HEK293 (cell line): ENCODE measurements around the gene CNDP2.

Experiments
- HOXC10 ChIP-seq: sonication (generic); formaldehyde crosslinking; IDR thresholded peaks from 2 replicates; pipeline ENCODE4 v1.8.1; 2023; ENCODE audit warnings: mild to moderate bottlenecking, missing genetic modification reagents
- IKZF3 ChIP-seq: fragments of 450-650 bp; IDR thresholded peaks from 2 replicates; pipeline ENCODE4 v1.5.0; 2018; ENCODE audit warnings: missing biosample characterization, mild to moderate bottlenecking, missing genetic modification characterization, moderate library complexity
- KLF10 ChIP-seq: fragments of 450-650 bp; IDR thresholded peaks from 2 replicates; pipeline ENCODE4 v1.5.1; 2018; ENCODE audit warnings: missing biosample characterization, mild to moderate bottlenecking, missing genetic modification characterization
- KLF8 ChIP-seq: fragments of 450-650 bp; formaldehyde crosslinking; IDR thresholded peaks from 2 replicates; pipeline ENCODE4 v1.5.1; 2016; ENCODE audit warnings: missing biosample characterization, missing genetic modification characterization
- KLF9 ChIP-seq: fragments of 450-650 bp; formaldehyde crosslinking; IDR thresholded peaks from 2 replicates; pipeline ENCODE4 v1.5.1; 2016; ENCODE audit warnings: missing biosample characterization, missing genetic modification characterization, low read depth
- OVOL3 ChIP-seq: fragments of 450-650 bp; formaldehyde crosslinking; IDR thresholded peaks from 2 replicates; pipeline ENCODE4 v1.5.1; 2016; ENCODE audit warnings: missing biosample characterization, missing genetic modification characterization
- ZBTB20 ChIP-seq: fragments of 450-650 bp; formaldehyde crosslinking; IDR thresholded peaks from 2 replicates; pipeline ENCODE4 v1.5.1; 2016; ENCODE audit warnings: missing biosample characterization, missing genetic modification characterization
- ZFP37 ChIP-seq: fragments of 450-650 bp; formaldehyde crosslinking; IDR thresholded peaks from 2 replicates; pipeline ENCODE4 v1.5.1; 2016; ENCODE audit warnings: missing biosample characterization, missing genetic modification characterization
- ZNF112 ChIP-seq: fragments of 450-650 bp; formaldehyde crosslinking; IDR thresholded peaks from 2 replicates; pipeline ENCODE4 v1.5.0; 2017; ENCODE audit warnings: missing biosample characterization, missing genetic modification characterization
- ZNF132 ChIP-seq: fragments of 450-650 bp; formaldehyde crosslinking; IDR thresholded peaks from 2 replicates; pipeline ENCODE4 v1.5.1; 2017; ENCODE audit warnings: missing biosample characterization, missing genetic modification characterization, borderline replicate concordance
- ZNF146 ChIP-seq: fragments of 450-650 bp; formaldehyde crosslinking; IDR thresholded peaks from 2 replicates; pipeline ENCODE4 v1.5.1; 2016; ENCODE audit warnings: missing biosample characterization, missing genetic modification characterization
- ZNF211 ChIP-seq: fragments of 450-650 bp; formaldehyde crosslinking; IDR thresholded peaks from 2 replicates; pipeline ENCODE4 v1.5.1; 2016; ENCODE audit warnings: low read depth, missing biosample characterization, missing genetic modification characterization
- ZNF221 ChIP-seq: fragments of 450-650 bp; formaldehyde crosslinking; IDR thresholded peaks from 2 replicates; pipeline ENCODE4 v1.5.1; 2017; ENCODE audit warnings: missing biosample characterization, missing genetic modification characterization, borderline replicate concordance
- ZNF248 ChIP-seq: fragments of 450-650 bp; formaldehyde crosslinking; IDR thresholded peaks from 2 replicates; pipeline ENCODE4 v1.5.1; 2017; ENCODE audit warnings: missing biosample characterization, missing genetic modification characterization
- ZNF311 ChIP-seq: fragments of 450-650 bp; formaldehyde crosslinking; IDR thresholded peaks from 2 replicates; pipeline ENCODE4 v1.5.1; 2017; ENCODE audit warnings: missing biosample characterization, missing genetic modification characterization, borderline replicate concordance
- ZNF394 ChIP-seq: fragments of 450-650 bp; formaldehyde crosslinking; IDR thresholded peaks from 2 replicates; pipeline ENCODE4 v1.5.1; 2016; ENCODE audit warnings: missing biosample characterization, missing genetic modification characterization, mild to moderate bottlenecking, moderate library complexity, borderline replicate concordance
- ZNF501 ChIP-seq: fragments of 450-650 bp; formaldehyde crosslinking; IDR thresholded peaks from 2 replicates; pipeline ENCODE4 v1.5.1; 2016; ENCODE audit warnings: missing biosample characterization, missing genetic modification characterization
- ZNF521 ChIP-seq: fragments of 450-650 bp; formaldehyde crosslinking; IDR thresholded peaks from 2 replicates; pipeline ENCODE4 v1.5.1; 2017; ENCODE audit warnings: missing biosample characterization, mild to moderate bottlenecking, missing genetic modification characterization
- ZNF585B ChIP-seq: fragments of 450-650 bp; formaldehyde crosslinking; IDR thresholded peaks from 2 replicates; pipeline ENCODE4 v1.5.1; 2016; ENCODE audit warnings: missing biosample characterization, missing genetic modification characterization
- ZNF658 ChIP-seq: fragments of 450-650 bp; formaldehyde crosslinking; IDR thresholded peaks from 2 replicates; pipeline ENCODE4; 2016; ENCODE audit warnings: missing biosample characterization, missing genetic modification characterization
- ZNF707 ChIP-seq: fragments of 450-650 bp; formaldehyde crosslinking; IDR thresholded peaks from 2 replicates; pipeline ENCODE4 v1.5.1; 2016; ENCODE audit warnings: missing biosample characterization, missing genetic modification characterization
- ZNF747 ChIP-seq: fragments of 450-650 bp; formaldehyde crosslinking; IDR thresholded peaks from 2 replicates; pipeline ENCODE4 v1.5.1; 2016; ENCODE audit warnings: missing biosample characterization, missing genetic modification characterization
- ZNF792 ChIP-seq: fragments of 450-650 bp; formaldehyde crosslinking; IDR thresholded peaks from 2 replicates; pipeline ENCODE4 v1.5.1; 2016; ENCODE audit warnings: missing biosample characterization, missing genetic modification characterization
- TF ChIP-seq, protein P1 (sequence below): fragments of 450-650 bp; formaldehyde crosslinking; IDR thresholded peaks from 2 replicates; pipeline ENCODE4 v1.5.1; 2017; ENCODE audit warnings: missing biosample characterization, missing genetic modification characterization
- TF ChIP-seq, protein P2 (sequence below): fragments of 450-650 bp; formaldehyde crosslinking; IDR thresholded peaks from 2 replicates; pipeline ENCODE4 v1.5.1; 2016; ENCODE audit warnings: missing biosample characterization, missing genetic modification characterization
- TF ChIP-seq, protein P3 (sequence below): fragments of 450-650 bp; formaldehyde crosslinking; IDR thresholded peaks from 2 replicates; pipeline ENCODE4 v1.5.1; 2016; ENCODE audit warnings: missing biosample characterization, missing genetic modification characterization, low read depth
- TF ChIP-seq, protein P4 (sequence below): fragments of 450-650 bp; formaldehyde crosslinking; conservative IDR thresholded peaks from 2 replicates; pipeline ENCODE4 v1.5.1; 2016; ENCODE audit warnings: low read depth, missing biosample characterization, missing genetic modification characterization
- TF ChIP-seq, protein P5 (sequence below): fragments of 450-650 bp; formaldehyde crosslinking; conservative IDR thresholded peaks from 2 replicates; pipeline ENCODE4 v1.5.1; 2016; ENCODE audit warnings: low read depth, missing biosample characterization, missing genetic modification characterization

Gene CNDP2

DNA sequence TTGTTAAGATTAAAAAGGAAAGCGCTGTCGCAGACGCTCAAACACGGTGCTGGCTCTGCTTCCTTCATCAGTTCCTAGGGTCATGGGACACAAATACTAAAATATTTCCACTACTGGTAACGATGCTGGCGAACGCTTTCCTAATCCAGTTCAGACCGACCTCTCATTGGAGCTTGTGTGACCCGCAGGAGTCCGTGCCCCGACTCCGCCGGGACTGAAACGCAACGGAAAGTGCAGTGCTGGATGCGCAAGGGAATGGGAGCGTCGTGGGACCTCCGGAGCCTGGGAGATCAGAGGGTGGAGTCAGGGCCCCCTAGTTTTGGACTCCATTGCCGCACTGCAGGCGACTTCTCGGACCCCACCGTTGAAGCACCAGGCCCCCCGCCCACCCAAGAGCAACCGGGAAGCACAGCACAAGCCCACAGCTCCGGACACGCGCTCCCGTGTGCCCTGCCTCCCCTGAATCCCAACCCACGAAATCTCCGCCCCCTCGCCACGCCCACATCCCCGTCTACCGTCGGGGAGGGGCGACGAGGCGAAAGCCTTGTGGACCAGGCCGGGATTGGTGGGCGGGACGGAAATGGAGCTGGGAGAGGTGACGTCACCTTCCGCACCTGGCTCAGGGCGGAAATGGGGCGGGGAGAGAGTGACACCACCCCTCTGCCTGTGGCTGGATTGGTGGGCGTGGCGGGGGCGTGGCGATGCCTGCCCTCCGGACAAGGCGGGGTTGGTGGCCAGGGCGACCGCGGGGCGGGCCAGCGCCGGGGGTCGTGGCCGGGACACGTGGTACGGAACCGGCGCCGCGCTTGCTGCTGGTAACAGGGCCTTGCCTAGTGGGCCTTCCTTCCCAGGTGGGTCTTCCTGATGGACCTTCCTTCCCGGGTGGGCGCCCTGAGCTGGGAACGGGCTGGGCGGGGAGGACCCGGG is at the start of gene CNDP2 (continued):
- no peak for TF ChIP-seq ZNF658 (tag by site-specific recombination)
- TF ChIP-seq ZNF585B (tag by site-specific recombination) = no peak
- TF ChIP-seq, protein P1, sequence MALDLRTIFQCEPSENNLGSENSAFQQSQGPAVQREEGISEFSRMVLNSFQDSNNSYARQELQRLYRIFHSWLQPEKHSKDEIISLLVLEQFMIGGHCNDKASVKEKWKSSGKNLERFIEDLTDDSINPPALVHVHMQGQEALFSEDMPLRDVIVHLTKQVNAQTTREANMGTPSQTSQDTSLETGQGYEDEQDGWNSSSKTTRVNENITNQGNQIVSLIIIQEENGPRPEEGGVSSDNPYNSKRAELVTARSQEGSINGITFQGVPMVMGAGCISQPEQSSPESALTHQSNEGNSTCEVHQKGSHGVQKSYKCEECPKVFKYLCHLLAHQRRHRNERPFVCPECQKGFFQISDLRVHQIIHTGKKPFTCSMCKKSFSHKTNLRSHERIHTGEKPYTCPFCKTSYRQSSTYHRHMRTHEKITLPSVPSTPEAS (tag by site-specific recombination) = no peak
- TF ChIP-seq, protein P2, sequence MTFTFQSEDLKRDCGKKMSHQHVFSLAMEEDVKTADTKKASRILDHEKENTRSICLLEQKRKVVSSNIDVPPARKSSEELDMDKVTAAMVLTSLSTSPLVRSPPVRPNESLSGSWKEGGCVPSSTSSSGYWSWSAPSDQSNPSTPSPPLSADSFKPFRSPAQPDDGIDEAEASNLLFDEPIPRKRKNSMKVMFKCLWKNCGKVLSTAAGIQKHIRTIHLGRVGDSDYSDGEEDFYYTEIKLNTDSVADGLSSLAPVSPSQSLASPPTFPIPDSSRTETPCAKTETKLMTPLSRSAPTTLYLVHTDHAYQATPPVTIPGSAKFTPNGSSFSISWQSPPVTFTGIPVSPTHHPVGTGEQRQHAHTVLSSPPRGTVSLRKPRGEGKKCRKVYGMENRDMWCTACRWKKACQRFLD = peak; percentile 92
- peak; percentile 99 for TF ChIP-seq KLF10
- no peak for TF ChIP-seq ZNF221
- TF ChIP-seq KLF9 (tag by site-specific recombination) = peak; percentile 100
- TF ChIP-seq, protein P3, sequence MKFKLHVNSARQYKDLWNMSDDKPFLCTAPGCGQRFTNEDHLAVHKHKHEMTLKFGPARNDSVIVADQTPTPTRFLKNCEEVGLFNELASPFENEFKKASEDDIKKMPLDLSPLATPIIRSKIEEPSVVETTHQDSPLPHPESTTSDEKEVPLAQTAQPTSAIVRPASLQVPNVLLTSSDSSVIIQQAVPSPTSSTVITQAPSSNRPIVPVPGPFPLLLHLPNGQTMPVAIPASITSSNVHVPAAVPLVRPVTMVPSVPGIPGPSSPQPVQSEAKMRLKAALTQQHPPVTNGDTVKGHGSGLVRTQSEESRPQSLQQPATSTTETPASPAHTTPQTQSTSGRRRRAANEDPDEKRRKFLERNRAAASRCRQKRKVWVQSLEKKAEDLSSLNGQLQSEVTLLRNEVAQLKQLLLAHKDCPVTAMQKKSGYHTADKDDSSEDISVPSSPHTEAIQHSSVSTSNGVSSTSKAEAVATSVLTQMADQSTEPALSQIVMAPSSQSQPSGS (tag by site-specific recombination) = peak; percentile 100
- TF ChIP-seq, protein P4, sequence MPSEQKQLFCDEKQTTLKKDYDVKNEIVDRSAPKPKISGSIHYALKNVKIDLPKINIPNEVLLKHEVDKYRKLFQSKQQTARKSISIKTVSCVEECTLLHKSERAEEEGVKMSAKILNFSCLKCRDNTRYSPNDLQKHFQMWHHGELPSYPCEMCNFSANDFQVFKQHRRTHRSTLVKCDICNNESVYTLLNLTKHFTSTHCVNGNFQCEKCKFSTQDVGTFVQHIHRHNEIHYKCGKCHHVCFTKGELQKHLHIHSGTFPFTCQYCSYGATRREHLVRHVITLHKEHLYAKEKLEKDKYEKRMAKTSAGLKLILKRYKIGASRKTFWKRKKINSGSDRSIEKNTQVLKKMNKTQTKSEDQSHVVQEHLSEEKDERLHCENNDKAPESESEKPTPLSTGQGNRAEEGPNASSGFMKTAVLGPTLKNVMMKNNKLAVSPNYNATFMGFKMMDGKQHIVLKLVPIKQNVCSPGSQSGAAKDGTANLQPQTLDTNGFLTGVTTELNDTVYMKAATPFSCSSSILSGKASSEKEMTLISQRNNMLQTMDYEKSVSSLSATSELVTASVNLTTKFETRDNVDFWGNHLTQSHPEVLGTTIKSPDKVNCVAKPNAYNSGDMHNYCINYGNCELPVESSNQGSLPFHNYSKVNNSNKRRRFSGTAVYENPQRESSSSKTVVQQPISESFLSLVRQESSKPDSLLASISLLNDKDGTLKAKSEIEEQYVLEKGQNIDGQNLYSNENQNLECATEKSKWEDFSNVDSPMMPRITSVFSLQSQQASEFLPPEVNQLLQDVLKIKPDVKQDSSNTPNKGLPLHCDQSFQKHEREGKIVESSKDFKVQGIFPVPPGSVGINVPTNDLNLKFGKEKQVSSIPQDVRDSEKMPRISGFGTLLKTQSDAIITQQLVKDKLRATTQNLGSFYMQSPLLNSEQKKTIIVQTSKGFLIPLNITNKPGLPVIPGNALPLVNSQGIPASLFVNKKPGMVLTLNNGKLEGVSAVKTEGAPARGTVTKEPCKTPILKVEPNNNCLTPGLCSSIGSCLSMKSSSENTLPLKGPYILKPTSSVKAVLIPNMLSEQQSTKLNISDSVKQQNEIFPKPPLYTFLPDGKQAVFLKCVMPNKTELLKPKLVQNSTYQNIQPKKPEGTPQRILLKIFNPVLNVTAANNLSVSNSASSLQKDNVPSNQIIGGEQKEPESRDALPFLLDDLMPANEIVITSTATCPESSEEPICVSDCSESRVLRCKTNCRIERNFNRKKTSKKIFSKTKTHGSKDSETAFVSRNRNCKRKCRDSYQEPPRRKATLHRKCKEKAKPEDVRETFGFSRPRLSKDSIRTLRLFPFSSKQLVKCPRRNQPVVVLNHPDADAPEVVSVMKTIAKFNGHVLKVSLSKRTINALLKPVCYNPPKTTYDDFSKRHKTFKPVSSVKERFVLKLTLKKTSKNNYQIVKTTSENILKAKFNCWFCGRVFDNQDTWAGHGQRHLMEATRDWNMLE (tag by site-specific recombination) = 0 out of 2 replicates have a peak, but pooled peaks have one; percentile 49
- no peak for TF ChIP-seq ZNF112 (tag by site-specific recombination)
- TF ChIP-seq ZNF521 (tag by site-specific recombination) = no peak
- no peak for TF ChIP-seq ZNF792
- TF ChIP-seq ZNF146 (tag by site-specific recombination) = no peak
- 0 out of 2 replicates have a peak, but pooled peaks have one; percentile 40 for TF ChIP-seq ZFP37 (tag by site-specific recombination)
- TF ChIP-seq KLF8 (tag by site-specific recombination) = peak; percentile 98
- no peak for TF ChIP-seq ZNF747 (tag by site-specific recombination)
- no peak for TF ChIP-seq ZNF394
- no peak for TF ChIP-seq OVOL3
- no peak for TF ChIP-seq ZBTB20 (tag by site-specific recombination)
- TF ChIP-seq, protein P5, sequence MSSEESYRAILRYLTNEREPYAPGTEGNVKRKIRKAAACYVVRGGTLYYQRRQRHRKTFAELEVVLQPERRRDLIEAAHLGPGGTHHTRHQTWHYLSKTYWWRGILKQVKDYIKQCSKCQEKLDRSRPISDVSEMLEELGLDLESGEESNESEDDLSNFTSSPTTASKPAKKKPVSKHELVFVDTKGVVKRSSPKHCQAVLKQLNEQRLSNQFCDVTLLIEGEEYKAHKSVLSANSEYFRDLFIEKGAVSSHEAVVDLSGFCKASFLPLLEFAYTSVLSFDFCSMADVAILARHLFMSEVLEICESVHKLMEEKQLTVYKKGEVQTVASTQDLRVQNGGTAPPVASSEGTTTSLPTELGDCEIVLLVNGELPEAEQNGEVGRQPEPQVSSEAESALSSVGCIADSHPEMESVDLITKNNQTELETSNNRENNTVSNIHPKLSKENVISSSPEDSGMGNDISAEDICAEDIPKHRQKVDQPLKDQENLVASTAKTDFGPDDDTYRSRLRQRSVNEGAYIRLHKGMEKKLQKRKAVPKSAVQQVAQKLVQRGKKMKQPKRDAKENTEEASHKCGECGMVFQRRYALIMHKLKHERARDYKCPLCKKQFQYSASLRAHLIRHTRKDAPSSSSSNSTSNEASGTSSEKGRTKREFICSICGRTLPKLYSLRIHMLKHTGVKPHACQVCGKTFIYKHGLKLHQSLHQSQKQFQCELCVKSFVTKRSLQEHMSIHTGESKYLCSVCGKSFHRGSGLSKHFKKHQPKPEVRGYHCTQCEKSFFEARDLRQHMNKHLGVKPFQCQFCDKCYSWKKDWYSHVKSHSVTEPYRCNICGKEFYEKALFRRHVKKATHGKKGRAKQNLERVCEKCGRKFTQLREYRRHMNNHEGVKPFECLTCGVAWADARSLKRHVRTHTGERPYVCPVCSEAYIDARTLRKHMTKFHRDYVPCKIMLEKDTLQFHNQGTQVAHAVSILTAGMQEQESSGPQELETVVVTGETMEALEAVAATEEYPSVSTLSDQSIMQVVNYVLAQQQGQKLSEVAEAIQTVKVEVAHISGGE (tag by site-specific recombination) = peak; percentile 71
- no peak; the same call in none of the 2 replicates for TF ChIP-seq ZNF501
- TF ChIP-seq ZNF311 (tag by site-specific recombination) = no peak
- TF ChIP-seq ZNF248 (tag by site-specific recombination) = no peak
- TF ChIP-seq IKZF3 (tag by site-specific recombination) = peak; percentile 67
- TF ChIP-seq HOXC10 (CRISPR knock-in tag) = no peak
- TF ChIP-seq ZNF132 = no peak
- TF ChIP-seq ZNF707 = no peak
- TF ChIP-seq ZNF211 (tag by site-specific recombination) = no peak
